T-helper 22 cell (primary cell): ENCODE results near the gene PCGF1.
"Not testable (repeated sequence)": the region's sequence is repeated elsewhere in the genome, so short reads cannot be mapped to it uniquely, and the experiment has no call there.

Experiments
- DNase-seq: peaks from one replicate; pipeline ENCODE4 v3.0.0-alpha.2; 2020; ENCODE audit warnings: low read depth

PCGF1 gene

DNA sequence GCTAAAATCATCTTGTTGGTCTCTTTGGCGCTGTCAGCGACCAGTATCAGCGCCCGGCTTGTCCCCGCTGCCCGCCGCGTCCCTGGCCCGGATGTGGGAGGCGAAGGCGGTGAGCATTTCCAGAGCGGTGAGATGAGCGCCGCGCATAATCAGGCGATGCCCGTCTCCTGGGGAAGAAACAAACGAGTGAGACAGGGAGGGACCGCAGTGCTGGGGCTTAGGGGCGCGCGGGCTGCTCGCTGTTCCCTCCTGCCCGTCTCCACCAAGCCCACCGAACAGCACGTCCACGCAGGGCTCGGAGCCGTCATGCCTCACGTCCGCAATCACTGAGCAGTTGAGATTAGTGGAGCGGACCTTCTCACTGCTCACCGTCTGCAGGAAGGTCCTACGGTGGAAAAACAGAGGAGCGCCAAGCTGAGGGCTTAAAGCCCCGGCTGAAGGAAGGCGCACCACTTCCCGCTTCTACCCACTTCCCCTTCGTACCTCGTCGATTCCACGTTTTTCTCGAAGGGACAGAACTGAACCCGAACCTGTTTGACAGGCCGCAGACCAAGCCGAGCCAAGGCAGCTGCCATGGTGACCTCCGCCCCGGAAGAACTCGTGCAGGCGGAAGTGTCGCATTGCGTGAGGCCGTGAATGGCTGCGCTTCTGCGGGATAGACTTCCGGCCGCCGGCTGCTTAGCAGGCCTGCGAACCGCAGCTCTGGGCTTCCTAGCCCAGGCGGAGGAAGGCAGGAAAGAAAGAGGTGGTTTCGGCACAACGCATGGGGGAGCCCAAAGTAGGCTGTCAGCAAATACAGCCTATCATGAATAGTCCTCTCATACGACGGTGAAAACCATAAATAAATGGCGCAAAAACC, 35.2 kb downstream of the PCGF1 start, which contains the start of gene MRPL53:
MRPL53 (minus strand) TSS at position 595 of the 859 bp plus-strand sequence; CDS start at position 575, 20 bp downstream.
- DNase-seq, result peak; percentile 93

DNA sequence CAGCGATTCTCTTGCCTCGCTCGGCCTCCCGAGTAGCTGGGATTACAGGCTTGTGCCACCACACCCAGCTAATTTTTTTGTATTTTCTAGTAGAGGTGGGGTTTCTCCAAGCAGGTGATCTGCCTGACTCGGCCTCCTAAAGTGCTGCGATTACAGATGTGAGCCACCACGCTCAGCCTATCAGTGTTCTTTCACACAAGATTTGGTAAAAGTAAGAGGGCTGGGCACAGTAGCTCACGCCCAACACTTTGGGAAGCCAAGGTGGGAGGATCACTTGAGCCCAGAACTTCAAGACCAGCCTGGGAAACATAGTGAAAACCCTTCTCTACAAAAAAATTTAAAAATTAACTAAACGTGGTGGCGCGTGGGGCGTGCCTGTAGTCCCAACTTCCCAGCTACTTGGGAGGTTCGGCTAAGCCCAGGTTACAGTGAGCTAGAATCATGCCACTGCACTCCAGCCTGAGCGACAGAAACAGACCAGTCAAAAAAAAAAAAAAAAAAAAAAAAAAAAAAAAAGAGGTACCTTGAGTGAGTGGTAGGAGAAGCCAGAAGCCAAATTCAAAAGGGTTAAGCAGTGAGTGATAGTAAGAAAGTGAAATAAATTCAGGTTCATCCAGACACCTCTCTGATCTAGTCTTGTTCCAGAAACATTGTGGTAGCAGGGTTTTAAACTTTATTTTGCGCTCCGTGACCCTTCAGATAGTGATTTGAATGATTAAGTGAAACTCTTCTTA, 36.0 kb downstream of the PCGF1 start:
- DNase-seq, result no peak

GRCh38 chr2:74470742-74471141, 36.8 kb downstream of the PCGF1 start:
- not testable (repeated sequence) for DNase-seq

DNA sequence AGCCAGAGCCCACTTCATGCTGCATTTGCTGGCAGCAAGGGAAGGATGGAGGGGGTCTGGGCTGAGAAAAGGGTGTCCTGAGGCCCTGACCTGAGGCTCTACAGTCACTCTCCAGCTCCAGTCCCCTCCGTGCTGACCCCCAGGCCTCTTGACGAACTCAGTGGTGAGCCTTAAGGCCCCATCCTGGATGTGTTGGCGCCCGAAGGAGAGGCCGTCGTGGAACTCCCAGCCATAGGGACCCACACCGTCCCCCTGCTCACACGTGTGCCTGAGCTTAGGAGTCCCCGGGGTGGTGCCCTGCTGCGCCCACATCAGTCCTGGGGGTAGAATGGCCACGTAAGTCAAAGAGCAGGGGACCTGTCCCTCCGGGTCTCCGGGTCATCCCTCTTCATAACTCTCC, 43.1 kb downstream of the PCGF1 start:
- no peak for DNase-seq

DNA sequence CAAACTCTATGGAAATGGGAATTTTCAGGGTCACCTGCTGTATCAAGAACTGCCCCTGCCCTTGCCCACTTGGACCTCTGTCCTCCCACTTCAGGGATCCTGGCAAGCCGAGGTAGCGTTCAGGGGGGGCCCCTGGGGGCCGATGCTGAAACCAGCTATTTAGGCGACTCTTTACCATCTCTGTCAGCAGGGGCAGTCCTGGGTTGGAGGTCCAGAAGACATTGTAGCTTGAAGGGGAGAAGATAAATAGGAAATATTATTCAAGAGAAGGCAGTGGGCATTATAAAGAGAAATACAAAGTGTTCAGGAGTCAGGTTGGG, 44.7 kb downstream of the PCGF1 start:
- no peak for DNase-seq

- DNase-seq, result no peak
These were observed 45.3 kb downstream of the PCGF1 start for GRCh38 chr2:74462054-74462785.

- no peak for DNase-seq
These were observed 46.1 kb downstream of the PCGF1 start for GRCh38 chr2:74461187-74462053.

DNA sequence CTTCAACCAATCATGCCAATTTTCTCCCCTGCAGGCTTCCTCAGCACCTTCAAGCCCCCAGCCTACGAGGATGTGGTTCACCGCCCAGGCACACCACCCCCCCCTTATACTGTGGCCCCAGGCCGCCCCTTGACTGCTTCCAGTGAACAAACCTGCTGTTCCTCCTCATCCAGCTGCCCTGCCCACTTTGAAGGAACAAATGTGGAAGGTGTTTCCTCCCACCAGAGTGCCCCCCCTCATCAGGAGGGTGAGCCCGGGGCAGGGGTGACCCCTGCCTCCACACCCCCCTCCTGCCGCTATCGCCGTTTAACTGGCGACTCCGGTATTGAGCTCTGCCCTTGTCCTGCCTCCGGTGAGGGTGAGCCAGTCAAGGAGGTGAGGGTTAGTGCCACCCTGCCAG, 47.3 kb downstream of the PCGF1 start:
- DNase-seq, result not testable (repeated sequence)

- DNase-seq, result not testable (repeated sequence)
These were observed 47.9 kb downstream of the PCGF1 start for GRCh38 chr2:74459503-74460118.

DNA sequence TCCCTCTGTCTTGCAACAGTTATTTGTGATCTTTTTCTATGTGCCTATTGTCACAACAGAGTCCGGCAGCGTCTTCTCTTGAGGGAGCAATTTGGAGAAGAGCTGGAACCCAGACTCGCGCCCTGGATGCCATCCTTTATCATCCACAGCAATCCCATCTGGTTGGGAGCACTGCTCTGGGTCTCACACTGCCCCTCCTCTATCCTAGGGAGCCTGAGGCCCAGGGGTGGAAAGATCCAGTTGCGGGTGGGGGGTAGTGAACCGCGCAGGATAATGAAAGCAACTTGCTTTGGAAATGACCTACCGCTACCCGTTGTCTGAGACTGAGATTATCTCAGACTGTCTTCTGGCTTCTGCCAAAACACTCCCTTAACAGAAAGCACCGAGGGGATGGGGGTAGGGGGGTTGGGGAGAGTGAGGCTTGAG, 48.5 kb downstream of the PCGF1 start:
- no peak for DNase-seq

DNA sequence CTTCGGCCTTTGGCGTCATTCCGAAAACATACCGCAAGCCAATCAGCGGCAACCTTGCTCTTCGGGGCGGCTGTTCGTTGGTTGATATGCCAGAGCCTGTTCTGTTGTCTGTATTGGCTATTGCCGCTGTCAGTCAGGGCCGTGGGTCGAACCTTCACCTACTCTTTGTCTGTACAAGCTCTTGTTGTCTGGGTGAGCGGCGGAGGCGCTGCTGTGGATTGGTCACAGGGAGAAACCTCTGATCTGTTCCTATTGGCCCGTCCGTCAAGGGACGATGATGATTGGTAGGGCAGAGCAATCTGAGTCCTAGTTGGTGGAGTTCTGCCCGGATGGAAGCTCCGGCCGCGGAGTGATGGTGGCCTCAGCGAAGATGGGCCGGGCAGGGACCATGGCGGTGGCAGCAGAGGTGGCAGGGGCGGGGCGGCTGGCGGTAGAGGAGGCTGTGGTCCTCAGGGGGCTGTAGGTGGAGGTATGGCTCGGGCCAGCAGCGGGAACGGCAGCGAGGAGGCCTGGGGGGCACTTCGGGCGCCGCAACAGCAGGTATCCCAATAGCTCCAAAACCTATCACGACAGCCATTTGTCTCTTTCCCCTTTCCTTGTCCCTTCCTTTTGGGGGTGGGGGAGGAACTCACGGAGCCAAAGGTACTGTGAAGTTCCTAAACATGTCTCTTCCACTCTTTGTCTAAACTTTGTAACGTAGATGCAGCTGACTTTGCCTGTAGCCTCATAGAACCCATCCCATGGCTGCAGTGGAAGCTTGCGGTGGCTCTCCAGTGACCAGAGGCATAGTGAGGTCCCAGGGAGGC, 49.2 kb downstream of the PCGF1 start, which contains the start of gene WBP1:
WBP1 (plus strand) TSS at position 307 of the 806 bp plus-strand sequence; CDS start at position 472, 165 bp downstream.
- peak; percentile 100 for DNase-seq

- peak; percentile 74 for DNase-seq
These were observed 49.9 kb downstream of the PCGF1 start for GRCh38 chr2:74457549-74458131.

DNA sequence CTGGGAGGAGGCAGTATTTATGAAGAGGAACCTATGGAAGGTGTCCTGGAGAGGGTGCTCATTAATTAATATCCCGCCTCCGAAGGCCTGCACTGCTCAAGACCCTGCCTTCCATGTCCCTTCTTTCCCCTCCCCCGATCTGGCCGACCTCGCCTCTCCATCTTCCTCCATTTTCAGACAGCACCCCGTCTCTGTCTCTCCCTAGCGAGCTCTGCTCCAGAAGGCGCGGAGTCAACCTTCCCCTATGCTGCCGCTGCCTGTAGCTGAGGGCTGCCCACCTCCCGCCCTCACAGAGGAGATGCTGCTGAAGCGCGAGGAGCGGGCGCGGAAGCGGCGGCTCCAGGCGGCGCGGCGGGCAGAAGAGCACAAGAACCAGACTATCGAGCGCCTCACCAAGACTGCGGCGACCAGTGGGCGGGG, 50.4 kb downstream of the PCGF1 start:
- DNase-seq, result no peak
